CD14-positive monocyte (primary cell): Measurements from ENCODE around the gene EPB41L2. TPM values are rescaled to one million over a fixed set of nuclear protein-coding genes. Genes with fewer than 3 reads are reported as not detected.

Experiments
- DNase-seq, 3 donors: peaks; one replicate each; pipeline ENCODE4 v3.0.0-alpha.2; 2011 to 2022
- H2AFZ ChIP-seq: 2 replicates; pipeline ENCODE4 v1.6.0; 2012; ENCODE audit warnings: mild to moderate bottlenecking, low read depth, low read length, inconsistent platforms; ENCODE audit not compliant: insufficient read depth, poor library complexity, severe bottlenecking
- H3K27ac ChIP-seq, 2 donors: 1 replicate in 1 of 2; 2 replicates in 1 of 2; pipeline ENCODE4 v1.5.1; 2012 to 2013; ENCODE audit warnings: low read length in 2 of 2, control low read depth in 1 of 2, inconsistent platforms in 1 of 2, low read depth in 1 of 2, mild to moderate bottlenecking in 1 of 2
- H3K27me3 ChIP-seq, 2 donors: one replicate each; pipeline versions ENCODE4 v1.6.0 to v1.6.1; 2011 to 2013; ENCODE audit warnings: low read length in 2 of 2; ENCODE audit not compliant: control insufficient read depth in 2 of 2, insufficient read depth in 2 of 2
- H3K36me3 ChIP-seq, 2 donors: replicated peaks in 1 of 2; 1 replicate in 1 of 2; 2 replicates in 1 of 2; pipeline versions ENCODE4 v1.5.1 to v1.6.1; 2012 to 2013; ENCODE audit warnings: low read length in 2 of 2, control low read depth in 1 of 2, inconsistent platforms in 1 of 2, mild to moderate bottlenecking in 1 of 2; ENCODE audit not compliant: insufficient read depth in 2 of 2, control insufficient read depth in 1 of 2
- H3K4me1 ChIP-seq, 2 donors: 1 replicate in 1 of 2; 2 replicates in 1 of 2; pipeline versions ENCODE4 v1.5.1 to v1.6.1; 2012 to 2013; ENCODE audit warnings: low read length in 2 of 2, control low read depth in 1 of 2, inconsistent platforms in 1 of 2, mild to moderate bottlenecking in 1 of 2, moderate library complexity in 1 of 2; ENCODE audit not compliant: insufficient read depth in 2 of 2, control insufficient read depth in 1 of 2
- H3K4me2 ChIP-seq: replicated peaks from 2 replicates; pipeline ENCODE3; 2012; ENCODE audit warnings: low read length, moderate library complexity, mild to moderate bottlenecking; ENCODE audit not compliant: poor library complexity, severe bottlenecking; ENCODE audit errors: extremely low read depth
- H3K4me3 ChIP-seq, 3 experiments: fragments of 200-600 bp in 1 of 3; sonication (generic) in 1 of 3; replicated peaks in 1 of 3; 1 replicate in 2 of 3; 2 replicates in 1 of 3; pipeline ENCODE4 v1.5.1; 2011 to 2013; ENCODE audit warnings: low read length in 3 of 3, mild to moderate bottlenecking in 3 of 3, control low read depth in 2 of 3, low read depth in 2 of 3, inconsistent platforms in 1 of 3, moderate library complexity in 1 of 3
- H3K79me2 ChIP-seq: 2 replicates; pipeline ENCODE4 v1.6.0; 2012; ENCODE audit warnings: mild to moderate bottlenecking, control low read depth, inconsistent platforms, low read length, moderate library complexity; ENCODE audit not compliant: insufficient read depth
- H3K9ac ChIP-seq: 2 replicates; pipeline ENCODE4 v1.6.0; 2017; ENCODE audit warnings: low read length, mild to moderate bottlenecking; ENCODE audit not compliant: insufficient read depth, poor library complexity, severe bottlenecking
- H3K9me3 ChIP-seq, 2 donors: replicated peaks in 1 of 2; 1 replicate in 1 of 2; 2 replicates in 1 of 2; pipeline versions ENCODE4 v1.5.1 to v1.6.1; 2012 to 2013; ENCODE audit warnings: low read length in 2 of 2, control low read depth in 1 of 2; ENCODE audit not compliant: control insufficient read depth in 1 of 2, insufficient read depth in 1 of 2
- H4K20me1 ChIP-seq: 2 replicates; pipeline ENCODE4 v1.6.0; 2012; ENCODE audit warnings: mild to moderate bottlenecking, low read length, control low read depth, moderate library complexity; ENCODE audit not compliant: insufficient read depth
- H3K27ac Mint-ChIP-seq, 7 donors: one replicate each; pipeline ENCODE4 v1.8.0; 2020; ENCODE audit warnings: mild to moderate bottlenecking in 7 of 7, mixed read lengths in 7 of 7, moderate library complexity in 6 of 7, inconsistent platforms in 2 of 7
- H3K27me3 Mint-ChIP-seq, 3 donors: one replicate each; pipeline ENCODE4 v1.8.0; 2021 to 2022; ENCODE audit warnings: low read depth in 3 of 3, mild to moderate bottlenecking in 3 of 3, mixed read lengths in 3 of 3, moderate library complexity in 3 of 3, inconsistent platforms in 1 of 3
- H3K36me3 Mint-ChIP-seq, 2 donors: one replicate each; pipeline ENCODE4 v1.8.0; 2020; ENCODE audit warnings: mixed read lengths in 2 of 2, inconsistent platforms in 1 of 2, mild to moderate bottlenecking in 1 of 2
- H3K4me1 Mint-ChIP-seq: one replicate; pipeline ENCODE4 v1.8.0; 2020; ENCODE audit warnings: mild to moderate bottlenecking, mixed read lengths
- H3K4me3 Mint-ChIP-seq, 2 donors: one replicate each; pipeline ENCODE4 v1.8.0; 2020; ENCODE audit warnings: mild to moderate bottlenecking in 2 of 2, mixed read lengths in 2 of 2, moderate library complexity in 1 of 2
- H3K9me3 Mint-ChIP-seq, 7 donors: one replicate each; pipeline ENCODE4 v1.8.0; 2020 to 2022; ENCODE audit warnings: mixed read lengths in 7 of 7, mild to moderate bottlenecking in 6 of 7, moderate library complexity in 6 of 7, inconsistent platforms in 2 of 7
- WGBS: methylation state at CpG from one replicate; pipeline ENCODE4 v1.1.5; 2013; ENCODE audit warnings: missing lambda C conversion rate; ENCODE audit not compliant: insufficient coverage; 5-methylcytosine and 5-hydroxymethylcytosine counted together
- intact Hi-C, 2 donors: fragments of 100-400 bp; cut with micrococcal nuclease; formaldehyde crosslinking; loops; one replicate each; pipeline versions ENCODE4 v1.15.0 to v1.15.1; 2023
- polyA plus RNA-seq, 3 donors: library from polyadenylated mRNA; depleted of rRNA in 1 of 3; unstranded in 2 of 3; stranded (reverse) in 1 of 3; fragments of 300-500 nt in 2 of 3; fragments of >200 nt in 1 of 3; fragmentation: Illumina TruSeq in 2 of 3; gene quantifications; 1 replicate in 2 of 3; 2 replicates in 1 of 3; pipeline ENCODE4 v1.2.3, GENCODE V29; 2012 to 2021
- TF ChIP-seq, protein P1 (sequence below): fragments of 200-600 bp; IDR thresholded peaks from one replicate; pipeline ENCODE4 v1.8.0; 2022; ENCODE audit warnings: antibody characterized with exemption, mild to moderate bottlenecking

EPB41L2 gene
- polyA plus RNA-seq, 3 donors, result 3.4 to 7.2 (median 4.6) TPM

DNA sequence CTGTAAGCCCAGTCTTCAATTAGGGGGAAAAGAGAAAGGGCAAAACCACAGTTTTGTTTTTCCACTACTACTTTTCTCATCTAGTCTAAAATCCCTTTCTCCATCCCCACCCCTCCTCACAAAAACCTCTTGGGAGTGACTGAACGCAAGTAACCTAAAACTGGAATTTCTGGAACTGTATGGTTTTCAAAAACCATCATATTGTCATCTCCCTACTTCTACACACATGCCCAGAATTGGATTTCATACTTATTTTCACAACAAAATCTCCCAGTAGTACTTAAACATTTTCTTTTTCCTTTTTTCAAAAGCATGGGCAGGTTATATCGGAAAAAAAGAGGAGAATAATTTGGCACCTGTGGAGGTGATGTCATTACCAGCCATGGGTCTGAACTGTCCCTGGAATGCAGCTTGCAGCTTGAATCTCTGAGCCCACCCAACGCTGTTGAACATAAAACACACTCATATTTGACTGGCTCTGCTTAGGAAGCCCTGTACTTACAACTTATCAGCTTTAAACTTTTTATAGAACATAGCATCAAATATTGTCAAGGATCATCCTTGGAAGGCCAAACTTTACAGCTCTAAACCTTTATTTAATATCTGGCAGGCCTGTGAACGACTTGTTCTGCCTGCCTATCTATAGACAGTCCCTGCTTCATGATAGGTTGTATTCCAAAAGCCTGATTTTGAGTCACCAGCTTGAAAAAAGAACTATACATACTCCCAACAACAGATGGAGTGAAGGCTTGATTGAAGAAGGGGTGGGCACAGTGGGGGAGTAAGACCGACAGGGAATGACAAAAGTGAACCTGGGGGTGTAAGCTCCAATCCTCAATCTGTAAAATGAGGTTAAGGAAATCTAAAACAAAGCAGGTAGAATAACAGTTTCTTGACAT is 59.3 kb downstream of the EPB41L2 start:
- intact Hi-C loops, result no loop called here
- no peak overlapping the region for H3K4me3 ChIP-seq
- peaks cover 8 to 23% (median 18%) of the 10 kb centered on the region in 7 donors for H3K9me3 Mint-ChIP-seq
- no peaks in the 10 kb centered on the region for H3K79me2 ChIP-seq
- H3K27ac ChIP-seq, result no peak overlapping the region
- H3K4me1 Mint-ChIP-seq, result no peaks in the 10 kb centered on the region
- H3K4me1 ChIP-seq, result no peaks in the 10 kb centered on the region
- no peaks in the 10 kb centered on the region for H3K27me3 ChIP-seq
- no peaks in the 10 kb centered on the region for H3K36me3 ChIP-seq
- no peak for DNase-seq
- WGBS, result 100% methylated on average over 2 of the region's 5 CpGs
- no peaks in the 10 kb centered on the region for H4K20me1 ChIP-seq
- no peak overlapping the region for H3K9ac ChIP-seq
- H3K27me3 Mint-ChIP-seq, result no peaks in the 10 kb centered on the region
- H3K4me3 Mint-ChIP-seq, result no peak overlapping the region
- no peak overlapping the region for H3K27ac Mint-ChIP-seq
- peaks cover 1 to 7% of the 10 kb centered on the region in 2 donors for H3K36me3 Mint-ChIP-seq
- H3K9me3 ChIP-seq, result peaks cover 18% of the 10 kb centered on the region in 2 donors
- TF ChIP-seq, protein P1, sequence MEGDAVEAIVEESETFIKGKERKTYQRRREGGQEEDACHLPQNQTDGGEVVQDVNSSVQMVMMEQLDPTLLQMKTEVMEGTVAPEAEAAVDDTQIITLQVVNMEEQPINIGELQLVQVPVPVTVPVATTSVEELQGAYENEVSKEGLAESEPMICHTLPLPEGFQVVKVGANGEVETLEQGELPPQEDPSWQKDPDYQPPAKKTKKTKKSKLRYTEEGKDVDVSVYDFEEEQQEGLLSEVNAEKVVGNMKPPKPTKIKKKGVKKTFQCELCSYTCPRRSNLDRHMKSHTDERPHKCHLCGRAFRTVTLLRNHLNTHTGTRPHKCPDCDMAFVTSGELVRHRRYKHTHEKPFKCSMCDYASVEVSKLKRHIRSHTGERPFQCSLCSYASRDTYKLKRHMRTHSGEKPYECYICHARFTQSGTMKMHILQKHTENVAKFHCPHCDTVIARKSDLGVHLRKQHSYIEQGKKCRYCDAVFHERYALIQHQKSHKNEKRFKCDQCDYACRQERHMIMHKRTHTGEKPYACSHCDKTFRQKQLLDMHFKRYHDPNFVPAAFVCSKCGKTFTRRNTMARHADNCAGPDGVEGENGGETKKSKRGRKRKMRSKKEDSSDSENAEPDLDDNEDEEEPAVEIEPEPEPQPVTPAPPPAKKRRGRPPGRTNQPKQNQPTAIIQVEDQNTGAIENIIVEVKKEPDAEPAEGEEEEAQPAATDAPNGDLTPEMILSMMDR, result no peak
- no peak overlapping the region for H2AFZ ChIP-seq
- H3K4me2 ChIP-seq, result no peak overlapping the region

DNA sequence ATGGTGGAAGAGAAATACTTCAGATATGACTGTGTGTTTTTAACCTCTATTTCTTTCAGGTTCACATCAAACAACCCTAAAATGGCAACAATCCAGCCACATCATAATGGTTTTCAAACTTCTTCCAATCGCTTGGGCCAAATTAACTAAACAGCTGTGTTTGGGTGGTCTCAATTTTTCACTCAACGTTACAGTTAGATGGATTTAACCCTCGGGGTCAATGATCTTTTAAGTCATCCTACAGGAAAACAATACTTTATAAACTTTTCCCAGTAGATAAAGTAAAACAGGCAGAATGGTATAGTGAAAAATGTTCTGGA is 60.4 kb downstream of the EPB41L2 start:
- H3K4me1 Mint-ChIP-seq, result no peaks in the 10 kb centered on the region
- no peaks in the 10 kb centered on the region for H3K79me2 ChIP-seq
- H3K36me3 Mint-ChIP-seq, result peaks cover under 1 to 5% of the 10 kb centered on the region in 2 donors
- DNase-seq, result no peak
- H3K4me1 ChIP-seq, result no peaks in the 10 kb centered on the region
- no peak overlapping the region for H3K4me3 Mint-ChIP-seq
- no peak overlapping the region for H2AFZ ChIP-seq
- no peak overlapping the region for H3K27ac ChIP-seq
- no peak overlapping the region for H3K27ac Mint-ChIP-seq
- 100% methylated on average over 1 of the region's 3 CpGs for WGBS
- H3K4me2 ChIP-seq, result no peak overlapping the region
- H3K4me3 ChIP-seq, result no peak overlapping the region
- no peaks in the 10 kb centered on the region for H3K36me3 ChIP-seq
- no peaks in the 10 kb centered on the region for H3K27me3 Mint-ChIP-seq
- intact Hi-C loops, result no loop called here
- TF ChIP-seq, protein P1, result no peak
- peaks cover 6 to 14% (median 11%) of the 10 kb centered on the region in 7 donors for H3K9me3 Mint-ChIP-seq
- no peak overlapping the region for H3K9ac ChIP-seq
- peaks cover 7 to 8% of the 10 kb centered on the region in 2 donors for H3K9me3 ChIP-seq
- no peaks in the 10 kb centered on the region for H4K20me1 ChIP-seq
- no peaks in the 10 kb centered on the region for H3K27me3 ChIP-seq
